ENCODE measurements around the gene FARP2.
"Not testable (repeated sequence)": the region's sequence is repeated elsewhere in the genome, so short reads cannot be mapped to it uniquely, and the experiment has no call there.

The FARP2 gene

DNA sequence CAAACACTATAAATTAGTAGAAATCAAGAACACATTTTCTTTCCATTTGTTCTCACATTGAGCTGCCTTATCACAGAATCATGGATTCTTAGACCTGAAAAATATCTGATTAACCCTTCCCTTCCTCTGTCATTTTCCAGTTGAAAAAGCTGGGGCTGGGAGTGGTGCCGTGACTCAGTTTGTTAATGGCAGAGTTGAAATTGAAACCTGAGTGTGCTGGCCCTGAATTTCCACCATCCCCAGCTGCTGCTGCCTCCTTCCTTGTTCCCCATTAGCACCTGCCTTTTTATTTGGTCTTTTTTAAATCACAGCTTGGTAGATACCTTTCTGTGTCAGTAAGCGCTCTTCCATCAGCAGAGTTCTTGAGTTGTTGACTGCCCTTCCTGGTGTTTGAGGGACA is 10.6 kb downstream of the FARP2 start:
- DNase-seq: no peak

DNA sequence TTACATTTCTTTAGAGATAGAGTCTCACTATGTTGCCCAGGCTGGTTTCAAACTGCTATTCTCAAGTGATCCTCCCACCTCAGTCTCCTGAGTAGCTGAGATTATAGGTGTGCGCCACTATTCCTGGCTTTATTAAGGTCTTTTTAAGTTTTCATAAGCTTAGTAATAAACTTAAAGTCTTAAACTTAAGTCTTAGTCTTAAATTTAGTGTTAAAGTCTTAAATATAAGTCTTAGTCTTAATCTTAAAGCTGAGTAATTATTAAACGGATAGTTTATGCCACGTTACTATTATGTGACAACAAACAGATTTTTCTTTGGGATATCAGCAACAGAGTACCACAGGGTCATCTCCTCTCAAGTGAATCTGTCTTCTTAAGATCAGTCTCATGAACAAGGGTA is 12.6 kb downstream of the FARP2 start:
- DNase-seq: no peak

DNA sequence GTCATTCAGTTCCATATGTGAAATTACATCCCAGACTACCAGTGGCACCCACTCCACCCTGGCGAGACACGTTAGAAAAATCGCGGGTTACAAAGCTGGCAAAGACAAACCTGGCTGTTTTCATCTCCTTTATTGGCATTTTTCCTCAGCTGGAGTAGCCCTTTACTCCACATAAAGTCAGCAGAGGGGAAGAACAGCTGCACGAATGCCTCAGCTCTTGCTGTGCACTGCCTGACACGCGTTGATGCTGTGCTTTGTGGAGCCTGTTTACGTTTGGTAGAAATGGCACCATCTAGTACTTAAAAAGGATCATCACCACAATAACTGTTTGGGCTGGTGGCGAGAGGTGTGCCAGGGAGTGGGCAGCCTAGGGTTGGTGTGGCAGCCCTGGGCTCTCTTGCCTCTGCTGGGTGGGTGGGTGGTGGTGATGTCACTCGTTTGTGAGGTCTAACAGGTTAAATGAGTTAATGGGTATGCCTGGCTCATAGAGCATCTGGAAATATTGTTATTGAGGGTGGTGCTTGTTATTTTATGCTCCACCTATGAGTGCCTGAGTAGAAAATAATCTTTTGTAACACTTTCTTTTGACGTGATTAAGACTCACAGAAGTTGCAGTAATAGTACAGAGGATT is 16.4 kb downstream of the FARP2 start:
- DNase-seq: peak in 1 of 56 donors; percentile 22

DNA sequence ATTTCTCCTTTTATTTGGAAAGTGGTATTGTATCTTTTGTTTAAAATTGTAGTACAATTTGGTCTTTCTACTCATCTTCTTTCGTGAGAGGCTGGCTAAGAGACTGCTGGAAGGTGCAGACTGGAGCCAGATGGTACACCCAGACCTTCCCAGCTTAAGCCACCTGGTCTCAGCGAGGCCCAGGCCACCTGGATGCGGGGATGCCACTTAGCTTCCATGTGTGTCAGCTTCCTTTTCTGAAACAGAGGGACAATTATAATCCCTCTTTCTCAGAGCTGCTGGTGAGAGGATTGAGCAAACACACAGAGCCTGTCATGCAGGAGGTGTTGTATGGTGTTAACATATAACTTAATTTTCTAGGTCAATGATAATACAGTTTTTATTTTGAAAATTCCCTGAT is 17.4 kb downstream of the FARP2 start:
- no peak for DNase-seq

DNA sequence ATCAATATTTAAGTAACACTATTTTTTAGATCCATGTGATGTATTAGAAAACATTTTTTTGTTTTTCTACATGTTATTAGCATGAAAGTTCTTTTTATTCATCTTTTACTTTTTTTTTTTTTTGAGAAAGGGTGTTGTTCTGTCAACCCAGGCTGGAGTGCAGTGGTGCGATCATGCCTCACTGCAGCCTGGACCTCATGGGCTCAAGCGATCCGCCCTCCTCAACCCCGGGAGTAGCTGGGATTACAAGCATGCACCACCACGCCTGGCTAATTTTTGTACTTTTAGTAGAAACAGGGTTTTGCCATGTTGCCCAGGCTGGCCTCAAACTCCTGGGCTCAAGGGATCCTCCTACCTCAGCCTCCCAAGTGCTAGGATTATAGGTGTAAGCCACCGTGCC is 17.8 kb downstream of the FARP2 start:
- not testable (repeated sequence) for DNase-seq

- DNase-seq: no peak
Measured at GRCh38 chr2:241375300-241375699, 19.2 kb downstream of the FARP2 start.

DNA sequence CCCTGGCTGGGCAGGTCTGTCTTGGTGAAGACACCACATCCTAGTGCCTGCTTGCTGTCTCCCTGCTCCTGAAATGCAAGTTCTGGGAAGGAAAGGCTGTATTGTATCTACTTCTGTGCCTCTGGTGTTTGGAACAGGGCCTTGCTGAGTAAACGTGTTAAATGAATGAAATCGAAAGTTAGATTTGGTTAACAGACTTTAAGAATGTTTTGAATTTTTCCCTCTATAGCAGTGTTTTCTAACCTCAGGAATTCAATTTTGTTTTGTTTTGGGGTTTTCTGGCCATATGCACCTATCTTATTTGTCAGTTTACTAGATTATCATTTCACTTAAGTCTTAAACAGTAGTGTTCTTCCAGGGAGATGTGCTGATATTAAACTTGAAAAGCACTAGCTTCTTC is 20.7 kb downstream of the FARP2 start:
- no peak for DNase-seq

GRCh38 chr2:241378816-241379215 is 22.7 kb downstream of the FARP2 start:
- no peak for DNase-seq

GRCh38 chr2:241379481-241380480 is 23.7 kb downstream of the FARP2 start:
- no peak for DNase-seq

GRCh38 chr2:241381872-241382271 is 25.8 kb downstream of the FARP2 start:
- DNase-seq: no peak

- DNase-seq: not testable (repeated sequence)
Measured at GRCh38 chr2:241385450-241385849, 29.4 kb downstream of the FARP2 start.

DNA sequence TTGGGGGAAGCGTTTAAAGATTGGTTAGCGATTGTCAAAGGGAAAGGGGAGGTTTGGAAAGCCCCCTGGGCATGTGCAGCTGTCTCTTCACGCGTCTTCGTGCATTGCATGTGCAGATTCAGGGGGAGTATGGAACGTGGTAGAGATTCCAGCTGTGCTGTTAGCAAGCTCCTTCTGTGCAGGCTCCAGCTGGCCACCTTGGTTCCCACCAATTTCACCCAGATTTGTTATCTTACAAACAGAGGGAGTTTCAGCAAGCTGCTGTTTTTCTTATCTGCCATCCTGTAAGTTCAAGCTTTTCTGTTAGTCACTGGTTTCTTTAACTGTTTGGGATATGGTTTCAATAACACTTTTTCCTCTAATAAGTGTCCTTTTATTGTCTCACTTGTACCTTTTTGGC is 30.4 kb downstream of the FARP2 start:
- no peak for DNase-seq

- no peak for DNase-seq
Measured at GRCh38 chr2:241389697-241390096, 33.6 kb downstream of the FARP2 start.

DNA sequence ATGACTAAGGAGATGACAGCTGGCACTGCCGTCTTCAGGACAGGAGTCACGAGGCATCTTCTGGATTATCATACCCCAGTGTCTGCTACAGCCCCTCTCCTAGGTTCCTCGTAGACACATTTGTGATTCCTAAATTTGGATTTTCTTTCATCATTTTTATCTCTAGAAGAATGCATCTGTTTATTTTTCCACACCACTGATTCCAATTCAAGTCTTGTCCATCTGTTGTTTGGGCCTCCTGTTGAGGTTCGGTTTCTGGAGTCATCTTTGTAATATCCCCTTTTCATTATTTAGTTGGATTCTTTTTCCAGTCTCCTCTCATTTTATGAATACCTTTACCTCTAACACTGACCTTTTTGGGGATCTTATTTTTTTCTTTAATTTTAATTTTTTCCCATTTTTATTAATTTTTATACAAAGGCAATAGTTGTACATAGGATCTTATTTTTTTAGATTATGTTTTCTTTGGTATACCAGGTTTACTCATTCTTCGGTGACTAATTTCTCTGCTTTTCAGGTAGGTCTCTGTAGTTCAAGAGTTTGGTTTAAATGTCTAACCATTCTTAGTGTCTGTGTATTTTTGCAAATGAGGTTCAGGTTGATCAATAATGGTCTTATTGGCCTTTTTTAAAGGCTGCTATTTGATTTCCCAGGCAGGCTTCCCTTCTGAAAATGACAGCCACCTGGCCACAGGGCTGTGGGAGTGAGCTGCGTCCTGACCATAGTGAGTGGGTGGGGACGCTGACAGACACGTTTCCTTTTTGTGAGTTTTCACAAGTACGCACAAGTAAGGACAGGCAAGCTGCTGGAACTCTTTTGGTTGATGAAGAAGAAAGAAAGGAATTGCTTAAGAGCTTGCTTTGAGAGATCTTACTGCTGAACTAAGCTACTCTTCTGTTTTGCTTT is 34.5 kb downstream of the FARP2 start:
- DNase-seq: no peak

DNA sequence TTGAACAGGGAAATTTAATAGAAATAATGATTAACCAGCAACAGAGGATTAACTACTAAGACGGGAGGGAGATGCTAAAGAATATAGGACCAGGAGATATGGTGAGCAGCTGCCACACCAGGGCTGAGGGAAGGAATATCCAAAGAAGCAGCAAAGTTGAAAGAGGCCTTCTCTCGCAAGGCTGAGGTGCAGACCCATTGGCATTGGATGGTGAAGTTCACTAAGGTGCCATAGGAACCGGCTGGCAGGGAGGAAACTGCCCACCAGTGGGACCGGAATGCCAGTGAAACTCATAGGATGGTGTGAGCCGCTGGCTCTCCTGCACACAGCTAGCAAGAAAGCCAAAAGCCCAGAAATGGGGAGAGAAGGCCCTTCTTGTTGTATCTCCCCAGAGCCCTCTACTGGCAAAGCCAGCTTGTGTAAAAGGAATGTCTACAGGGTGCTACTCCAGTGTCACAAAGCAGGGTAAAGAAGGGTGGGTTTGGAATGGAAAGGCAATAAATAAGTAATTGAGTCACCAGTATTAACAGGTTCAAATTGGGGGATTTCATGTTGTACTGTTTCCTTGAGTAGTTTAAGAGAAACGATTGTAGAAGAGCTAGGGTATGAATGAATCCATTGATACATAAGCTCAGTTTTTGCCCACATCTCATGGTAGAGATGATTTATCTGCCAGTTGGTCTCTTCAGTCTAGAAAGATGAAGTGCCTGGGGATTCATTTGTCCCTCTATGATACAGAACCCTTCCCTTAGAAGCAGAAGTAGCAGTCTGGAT is 36.0 kb downstream of the FARP2 start:
- peak in 14 of 56 donors; percentile 12 to 51 (median 34) for DNase-seq

- not testable (repeated sequence) for DNase-seq
Measured at GRCh38 chr2:241392753-241393152, 36.7 kb downstream of the FARP2 start.

DNA sequence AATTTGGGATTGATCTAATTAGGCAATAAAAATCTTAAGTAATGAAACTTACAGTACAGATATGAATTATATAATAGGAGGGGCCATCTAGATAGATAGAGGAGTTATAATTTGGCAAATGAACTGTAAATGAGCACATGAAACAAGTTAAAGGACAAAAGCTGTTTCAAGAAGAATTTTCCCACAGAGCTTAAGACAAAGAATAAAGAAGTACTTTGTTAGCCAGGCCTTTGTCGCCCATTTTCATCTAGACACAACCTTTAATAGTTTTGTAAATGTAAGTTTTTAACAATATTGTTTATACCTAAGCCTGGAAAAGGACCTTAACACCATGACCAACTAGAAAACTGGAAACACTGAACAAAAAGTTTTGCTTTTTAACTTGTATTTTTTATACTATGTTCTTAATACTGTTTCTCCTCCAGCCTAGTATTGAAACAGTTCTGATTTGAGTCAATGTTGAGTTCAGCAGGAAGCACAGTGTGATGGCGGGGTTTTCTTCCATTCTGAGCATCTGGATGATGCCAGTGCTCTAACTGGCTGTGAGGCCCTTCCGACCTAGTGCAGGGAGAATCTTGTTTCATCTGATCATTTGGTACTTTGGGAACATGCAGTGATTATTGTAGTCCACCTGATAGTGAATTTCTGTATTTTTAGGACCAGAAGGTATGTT is 37.6 kb downstream of the FARP2 start:
- no peak for DNase-seq

- not testable (repeated sequence) for DNase-seq
Measured at GRCh38 chr2:241396809-241397208, 40.7 kb downstream of the FARP2 start.

DNA sequence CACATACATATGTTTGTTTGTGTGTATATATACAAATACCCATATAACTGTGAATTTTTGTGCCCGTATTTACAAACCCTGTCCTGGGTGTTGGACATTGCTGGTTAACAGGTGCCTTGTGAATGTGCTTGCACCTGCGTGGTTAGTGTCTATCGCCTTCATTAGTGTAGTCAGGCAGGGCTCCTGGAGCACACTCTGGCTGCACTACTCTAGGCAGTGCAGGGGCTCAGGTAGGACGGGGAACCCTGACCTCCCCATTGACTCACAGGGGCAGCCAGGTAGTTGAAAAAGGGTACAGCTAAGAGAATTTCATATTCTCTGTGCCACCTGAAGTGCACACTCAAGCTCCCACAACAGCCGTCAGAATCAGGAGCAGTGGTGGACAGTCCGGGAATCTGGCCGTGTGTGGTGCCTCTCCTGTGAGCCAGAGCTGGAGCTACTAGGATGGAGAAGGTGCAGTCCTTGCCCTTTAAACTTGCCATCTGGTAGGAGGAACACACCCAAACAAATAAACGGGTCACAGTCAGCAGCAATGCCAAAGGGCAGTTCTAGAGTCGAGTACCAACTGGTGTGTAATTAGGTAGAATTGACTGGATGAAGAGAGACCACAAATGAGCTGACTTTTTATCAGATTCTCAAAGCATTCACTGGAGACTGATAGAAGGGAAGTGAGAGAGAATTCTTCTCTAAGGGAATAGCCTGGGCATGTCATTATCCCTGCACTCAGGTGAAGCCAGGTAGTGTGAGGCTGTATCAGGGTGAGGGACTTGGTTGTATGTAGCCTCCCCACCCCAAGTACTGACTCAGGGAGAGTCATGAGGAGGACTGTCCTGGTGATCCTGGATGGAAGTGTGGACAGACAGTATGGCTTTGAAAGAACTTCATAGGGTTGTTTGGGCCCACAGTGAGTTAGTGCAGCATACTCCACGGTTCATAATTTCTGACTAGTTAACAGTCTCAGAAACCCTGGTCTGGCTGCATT is 44.1 kb downstream of the FARP2 start:
- no peak for DNase-seq
